ENCODE data around the gene ADIPOQ.
"Not testable (repeated sequence)": the region's sequence is repeated elsewhere in the genome, so short reads cannot be mapped to it uniquely, and the experiment has no call there.

Gene ADIPOQ

DNA sequence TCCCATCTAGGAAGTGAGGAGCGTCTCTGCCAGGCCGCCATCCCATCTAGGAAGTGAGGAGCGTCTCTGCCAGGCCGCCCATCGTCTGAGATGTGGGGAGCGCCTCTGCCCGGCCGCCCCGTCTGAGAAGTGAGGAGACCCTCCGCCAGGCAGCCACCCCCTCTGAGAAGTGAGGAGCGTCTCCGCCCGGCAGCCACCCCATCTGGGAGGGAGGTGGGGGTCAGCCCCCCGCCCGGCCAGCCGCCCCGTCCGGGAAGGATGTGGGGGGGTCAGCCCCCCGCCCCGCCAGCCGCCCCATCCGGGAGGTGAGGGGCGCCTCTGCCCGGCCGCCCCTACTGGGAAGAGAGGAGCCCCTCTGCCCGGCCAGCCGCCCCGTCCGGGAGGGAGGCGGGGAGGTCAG, 31.3 kb downstream of the ADIPOQ start:
- DNase-seq, result not testable (repeated sequence)

DNA sequence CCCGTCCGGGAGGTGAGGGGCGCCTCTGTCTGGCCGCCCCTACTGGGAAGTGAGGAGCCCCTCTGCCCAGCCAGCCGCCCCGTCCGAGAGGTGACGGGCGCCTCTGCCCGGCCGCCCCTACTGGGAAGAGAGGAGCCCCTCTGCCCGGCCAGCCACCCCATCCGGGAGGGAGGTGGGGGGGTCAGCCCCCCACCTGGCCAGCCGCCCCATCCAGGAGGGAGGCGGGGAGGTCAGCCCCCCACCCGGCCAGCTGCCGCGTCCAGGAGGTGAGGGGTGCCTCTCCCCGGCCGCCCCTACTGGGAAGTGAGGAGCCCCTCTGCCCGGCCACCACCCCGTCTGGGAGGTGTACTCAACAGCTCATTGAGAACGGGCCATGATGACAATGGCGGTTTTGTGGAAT, 31.7 kb downstream of the ADIPOQ start:
- not testable (repeated sequence) for DNase-seq

DNA sequence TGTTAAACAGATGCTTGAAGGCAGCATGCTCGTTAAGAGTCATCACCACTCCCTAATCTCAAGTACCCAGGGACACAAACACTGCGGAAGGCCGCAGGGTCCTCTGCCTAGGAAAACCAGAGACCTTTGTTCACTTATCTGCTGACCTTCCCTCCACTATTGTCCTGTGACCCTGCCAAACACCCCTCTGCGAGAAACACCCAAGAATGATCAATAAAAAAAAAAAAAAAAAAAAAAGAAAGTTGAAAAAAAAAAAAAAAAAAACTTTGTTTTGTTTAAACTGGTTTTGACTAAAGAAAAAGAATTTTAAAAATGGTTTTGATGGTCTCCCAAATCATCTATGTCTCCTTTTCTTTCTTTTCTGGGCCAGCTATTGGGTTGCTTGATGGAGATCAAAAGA, 32.3 kb downstream of the ADIPOQ start:
- not testable (repeated sequence) for DNase-seq

DNA sequence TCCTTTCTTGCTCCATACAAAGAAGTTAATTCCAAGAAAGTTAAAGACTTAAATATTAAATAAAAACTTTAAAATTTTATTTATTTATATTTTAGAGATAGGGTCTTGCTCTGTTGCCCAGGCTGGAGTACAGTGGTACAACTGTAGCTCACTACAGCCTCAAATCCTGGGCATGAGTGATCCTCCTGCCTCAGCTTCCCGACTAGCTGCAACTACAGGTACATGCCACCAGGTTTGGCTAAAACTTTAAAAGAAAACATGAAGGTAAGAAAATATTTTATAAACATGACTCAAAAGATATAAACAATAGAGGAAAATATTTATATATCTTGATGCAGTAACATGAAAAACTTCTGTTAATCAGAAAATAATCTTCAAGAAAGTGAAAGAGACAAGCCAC, 33.2 kb downstream of the ADIPOQ start:
- no peak for DNase-seq

DNA sequence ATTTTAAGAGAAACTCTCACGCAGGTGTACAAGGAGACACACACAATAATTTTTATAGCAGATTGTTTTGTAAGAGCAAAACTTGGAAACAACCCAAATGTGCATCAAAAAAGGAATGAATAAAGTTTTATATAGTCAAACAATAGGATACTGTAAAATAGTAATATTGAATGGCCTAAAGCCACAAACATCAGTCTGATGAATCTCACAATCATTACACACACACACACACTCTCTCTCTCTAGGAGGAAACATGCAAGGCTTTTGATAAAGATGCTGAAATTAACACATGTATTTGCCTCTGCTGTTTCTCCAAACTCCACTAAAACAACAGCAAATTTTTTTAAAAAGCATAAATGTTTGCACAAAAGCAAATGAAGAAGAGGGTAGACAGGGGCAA, 37.3 kb downstream of the ADIPOQ start:
- no peak for DNase-seq

DNA sequence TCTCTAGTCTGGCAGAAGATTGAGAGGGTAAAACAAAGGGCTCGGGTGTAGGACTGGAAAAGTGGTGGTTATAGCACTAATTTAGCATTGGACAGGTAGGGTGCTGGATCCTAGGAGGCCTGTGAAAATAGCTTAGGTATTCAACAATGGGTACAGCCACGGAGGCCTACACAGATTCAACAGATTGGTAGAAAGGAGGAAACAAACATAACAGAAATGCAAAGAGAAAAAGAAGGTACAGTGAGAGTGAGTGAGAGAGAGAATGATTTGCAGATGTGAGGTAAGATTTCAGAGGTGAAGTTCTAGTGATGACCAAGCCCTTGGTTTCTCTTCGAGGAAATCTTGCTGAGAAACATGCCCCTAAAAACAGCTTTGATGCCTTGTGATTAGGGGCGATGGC, 37.9 kb downstream of the ADIPOQ start:
- no peak for DNase-seq

DNA sequence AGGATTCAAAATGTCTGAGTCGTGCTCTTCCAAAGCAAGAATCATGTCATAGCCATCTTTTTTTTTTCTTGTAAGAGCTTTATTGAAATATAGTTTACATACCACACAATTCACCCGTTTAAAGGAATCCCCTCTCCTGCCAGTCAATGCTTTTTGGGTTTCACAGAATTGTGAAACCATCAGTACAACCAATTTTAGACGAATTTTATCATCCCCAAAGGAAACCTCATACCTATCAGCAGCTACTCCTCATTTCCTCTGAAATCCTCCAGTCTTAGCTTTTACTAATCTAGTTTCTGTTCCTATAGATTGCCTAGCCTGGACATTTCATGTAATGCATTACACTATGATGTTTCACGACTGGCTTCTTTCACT, 39.6 kb downstream of the ADIPOQ start:
- no peak for DNase-seq

DNA sequence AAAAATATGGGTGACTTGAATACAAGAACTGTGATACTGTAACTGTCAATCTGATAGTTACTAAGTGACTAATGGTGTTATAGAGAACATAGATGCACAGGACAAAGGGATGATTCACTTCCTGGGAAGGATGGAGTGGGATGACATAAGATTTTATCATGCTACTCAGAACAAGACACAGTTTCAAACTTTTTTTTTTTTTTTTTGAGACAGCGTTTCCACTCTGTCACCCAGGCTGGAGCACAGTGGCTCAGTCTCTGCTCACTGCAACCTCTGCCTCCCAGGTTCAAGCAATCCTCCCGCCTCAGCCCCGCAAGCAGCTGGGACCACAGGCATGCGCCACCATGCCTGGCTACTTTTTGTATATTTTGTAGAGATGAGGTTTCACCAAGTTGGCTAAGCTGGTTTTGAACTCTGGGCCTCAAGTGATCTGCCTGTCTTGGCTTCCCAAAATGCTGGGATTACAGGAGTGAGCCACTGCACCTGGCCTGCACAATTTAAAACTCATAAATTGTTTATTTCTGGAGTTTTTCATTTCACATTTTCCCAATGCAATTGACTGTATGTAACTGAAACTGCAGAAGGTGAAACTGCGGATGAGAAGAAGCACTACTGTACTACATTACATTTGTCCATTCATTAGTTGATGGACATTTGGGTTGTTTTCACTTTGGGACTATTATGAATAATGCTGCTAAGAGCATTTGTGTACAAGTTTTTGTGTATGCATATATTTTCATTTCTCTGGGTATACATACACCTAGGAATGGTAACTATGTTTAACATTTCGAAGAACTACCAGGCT, 40.6 kb downstream of the ADIPOQ start:
- no peak for DNase-seq

DNA sequence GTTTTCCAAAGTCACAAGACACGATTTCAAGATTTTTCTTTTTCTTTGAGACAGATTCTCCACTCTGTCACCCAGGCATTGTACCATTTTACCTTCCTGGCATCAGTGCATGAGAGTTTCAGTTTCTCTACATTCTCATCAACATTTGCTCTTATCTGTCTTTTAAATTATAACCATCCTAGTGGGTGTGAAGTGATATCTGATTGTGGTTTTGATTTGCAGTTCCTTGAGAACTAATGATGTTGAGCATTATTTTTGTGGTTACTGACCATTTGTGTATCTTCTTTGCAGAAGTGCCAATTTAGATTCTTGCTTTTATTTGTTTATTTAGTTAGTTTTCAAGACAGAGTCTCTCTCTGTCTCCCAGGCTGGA, 41.2 kb downstream of the ADIPOQ start:
- DNase-seq, result no peak

DNA sequence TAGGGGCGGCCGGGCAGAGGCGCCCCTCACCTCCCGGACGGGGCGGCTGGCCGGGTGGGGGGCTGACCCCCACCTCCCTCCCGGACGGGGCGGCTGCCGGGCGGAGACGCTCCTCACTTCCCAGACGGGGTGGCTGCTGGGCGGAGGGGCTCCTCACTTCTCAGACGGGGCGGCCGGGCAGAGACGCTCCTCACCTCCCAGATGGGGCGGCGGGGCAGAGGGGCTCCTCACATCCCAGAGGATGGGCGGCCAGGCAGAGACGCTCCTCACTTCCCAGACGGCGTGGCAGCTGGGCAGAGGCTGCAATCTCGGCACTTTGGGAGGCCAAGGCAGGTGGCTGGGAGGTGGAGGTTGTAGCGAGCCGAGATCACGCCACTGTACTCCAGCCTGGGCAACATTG, 42.4 kb downstream of the ADIPOQ start:
- not testable (repeated sequence) for DNase-seq

DNA sequence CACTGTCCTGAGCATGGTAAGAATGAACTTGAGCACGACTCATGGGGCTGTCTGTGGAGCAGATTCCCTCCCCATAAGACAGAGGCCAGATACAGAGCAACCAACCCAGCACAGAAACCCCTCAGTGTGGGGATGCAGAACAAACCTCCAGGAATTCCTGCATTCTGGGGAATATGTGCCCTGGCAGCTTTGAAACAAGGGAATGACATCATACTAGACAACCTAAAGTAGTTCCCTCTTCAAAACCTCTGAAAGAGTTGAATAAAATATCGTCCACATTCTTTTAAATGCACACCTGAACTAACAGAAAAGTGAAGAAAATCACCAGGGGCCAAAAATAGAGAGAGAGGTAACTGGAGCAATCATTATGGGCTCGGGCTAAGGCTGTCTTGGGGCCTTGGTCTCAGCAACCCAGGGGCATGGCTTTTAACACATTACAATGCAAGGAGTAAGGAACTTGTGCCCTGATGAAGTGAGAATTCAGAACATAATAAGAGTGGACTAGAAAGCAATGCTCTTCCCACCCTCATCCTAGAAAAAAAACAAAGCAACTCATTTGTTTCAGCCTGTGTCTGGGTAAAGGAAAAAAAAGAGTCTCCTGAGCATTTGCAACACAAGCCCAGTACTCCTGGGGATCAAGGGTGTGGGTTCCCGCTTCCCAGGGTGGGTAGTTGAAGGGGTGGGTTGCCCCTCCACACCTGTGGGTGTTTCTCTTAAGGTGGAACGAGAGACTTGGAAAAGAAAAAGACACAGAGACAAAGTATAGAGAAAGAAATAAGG, 43.9 kb downstream of the ADIPOQ start:
- no peak for DNase-seq

DNA sequence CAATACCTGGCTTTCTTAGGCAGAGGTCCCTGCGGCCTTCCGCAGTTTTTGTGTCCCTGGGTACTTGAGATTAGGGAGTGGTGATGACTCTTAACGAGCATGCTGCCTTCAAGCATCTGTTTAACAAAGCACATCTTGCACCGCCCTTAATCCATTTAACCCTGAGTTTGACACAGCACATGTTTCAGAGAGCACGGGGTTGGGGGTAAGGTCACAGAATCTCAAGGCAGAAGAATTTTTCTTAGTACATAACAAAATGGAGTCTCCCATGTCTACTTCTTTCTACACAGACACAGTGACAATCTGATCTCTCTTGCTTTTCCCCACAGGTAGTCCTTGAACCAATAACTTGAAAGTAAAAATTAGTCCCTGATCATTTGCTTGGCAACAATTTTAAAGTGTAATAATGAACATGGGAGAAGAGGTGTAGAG, 45.0 kb downstream of the ADIPOQ start:
- DNase-seq, result not testable (repeated sequence)

DNA sequence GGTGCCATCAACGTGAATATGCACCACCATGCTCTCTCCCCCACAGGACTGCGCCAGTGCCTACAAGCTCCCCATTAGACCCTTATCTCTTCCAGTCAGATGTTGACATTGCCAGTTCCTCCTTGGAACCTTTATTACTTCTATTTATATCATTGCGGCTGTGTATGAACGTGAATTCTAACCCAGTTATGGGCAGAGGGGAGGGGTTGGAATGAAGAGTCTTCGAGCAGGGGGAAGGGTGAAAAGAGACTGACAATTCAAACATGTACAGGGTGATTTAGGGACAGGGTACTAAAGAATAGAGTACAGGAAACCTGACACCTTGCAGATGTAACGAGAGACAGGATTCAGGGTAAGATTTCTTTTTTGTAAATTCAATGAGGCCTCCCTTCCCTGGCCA, 46.1 kb downstream of the ADIPOQ start:
- no peak for DNase-seq

DNA sequence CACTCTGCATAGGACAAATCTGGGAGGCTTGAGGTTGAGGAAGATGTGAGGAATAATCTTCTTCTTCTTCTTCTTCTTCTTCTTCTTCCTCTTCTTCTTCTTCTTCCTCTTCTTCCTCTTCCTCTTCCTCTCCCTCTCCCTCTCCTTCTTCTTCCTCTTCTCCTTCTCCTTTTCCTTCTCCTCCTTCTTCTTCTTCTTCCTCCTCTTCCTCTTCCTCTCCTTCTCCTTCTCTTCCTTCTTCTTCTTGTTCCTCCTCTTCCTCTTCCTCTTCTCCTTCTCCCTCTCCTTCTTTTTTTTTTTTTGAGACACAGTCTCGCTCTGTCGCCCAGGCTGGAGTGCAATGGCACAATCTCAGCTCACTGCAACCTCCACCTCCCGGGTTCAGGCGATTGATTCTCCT, 47.2 kb downstream of the ADIPOQ start:
- not testable (repeated sequence) for DNase-seq

DNA sequence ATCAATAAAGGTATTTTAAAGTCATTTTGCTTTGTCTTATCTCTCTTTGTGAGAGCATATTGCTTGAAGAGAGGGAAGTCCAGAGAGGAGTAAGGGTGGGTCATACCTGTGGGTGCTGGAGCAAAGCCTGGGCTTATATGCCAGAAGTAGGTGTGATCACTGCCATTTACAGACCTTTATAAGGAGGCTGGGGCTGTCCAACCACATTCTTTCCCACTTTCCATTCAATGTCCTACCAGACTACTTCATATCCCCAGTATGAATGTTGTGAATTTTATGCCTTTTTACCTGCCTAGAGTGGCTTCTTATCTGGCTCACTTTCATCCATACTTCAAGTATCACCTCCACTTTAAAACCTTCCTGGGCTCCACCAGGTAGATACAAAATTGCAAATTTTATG, 48.4 kb downstream of the ADIPOQ start:
- no peak for DNase-seq

DNA sequence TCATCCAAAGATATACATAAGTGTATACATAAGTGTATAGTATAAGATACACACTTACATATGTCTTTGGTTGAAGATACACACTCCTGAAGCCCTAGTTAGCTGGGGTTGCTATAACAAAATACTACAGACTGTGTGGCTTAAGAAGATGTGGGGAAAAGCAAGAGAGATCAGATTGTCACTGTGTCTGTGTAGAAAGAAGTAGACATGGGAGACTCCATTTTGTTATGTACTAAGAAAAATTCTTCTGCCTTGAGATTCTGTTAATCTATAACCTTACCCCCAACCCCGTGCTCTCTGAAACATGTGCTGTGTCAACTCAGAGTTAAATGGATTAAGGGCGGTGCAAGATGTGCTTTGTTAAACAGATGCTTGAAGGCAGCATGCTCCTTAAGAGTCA, 50.6 kb downstream of the ADIPOQ start:
- not testable (repeated sequence) for DNase-seq

DNA sequence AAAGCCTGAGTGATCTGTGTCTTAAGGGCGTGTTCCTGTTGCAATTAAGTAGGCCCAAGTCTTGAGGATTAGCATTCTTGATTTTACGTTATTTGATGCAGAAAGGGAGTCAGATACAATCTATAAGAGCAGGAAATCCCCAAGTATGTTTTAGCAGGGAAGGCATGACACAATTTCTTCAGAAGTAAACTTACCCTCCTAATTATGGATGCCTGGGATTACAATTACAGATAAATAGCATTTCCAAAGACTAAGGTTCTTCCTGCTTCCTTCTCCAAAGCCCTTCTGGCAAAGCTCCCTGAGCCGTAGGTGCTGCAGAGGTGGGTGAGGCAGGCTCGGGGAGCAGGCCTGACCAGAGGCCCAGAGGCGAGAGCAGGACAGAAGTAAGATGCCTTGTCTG, 52.9 kb downstream of the ADIPOQ start:
- DNase-seq, result no peak

DNA sequence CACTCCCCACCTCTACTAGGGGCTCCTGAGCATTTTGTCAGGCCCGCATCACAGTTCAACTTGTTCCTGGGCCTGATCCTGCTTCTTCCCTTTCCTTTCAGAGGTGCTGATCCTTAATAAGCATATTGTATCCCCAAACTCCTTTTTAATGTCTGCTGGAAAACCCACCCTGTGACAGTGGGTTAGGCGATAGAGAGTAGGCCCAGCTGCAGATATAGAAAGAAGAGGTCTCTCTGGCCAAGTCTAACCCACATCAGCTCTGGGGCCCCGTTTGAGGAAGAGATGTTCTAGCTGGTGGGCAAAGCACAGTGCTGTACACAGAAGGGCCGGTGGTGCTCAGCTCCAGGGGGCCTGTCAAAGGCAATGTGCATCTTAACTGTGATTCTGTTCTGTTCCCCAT, 53.5 kb downstream of the ADIPOQ start:
- DNase-seq, result no peak

DNA sequence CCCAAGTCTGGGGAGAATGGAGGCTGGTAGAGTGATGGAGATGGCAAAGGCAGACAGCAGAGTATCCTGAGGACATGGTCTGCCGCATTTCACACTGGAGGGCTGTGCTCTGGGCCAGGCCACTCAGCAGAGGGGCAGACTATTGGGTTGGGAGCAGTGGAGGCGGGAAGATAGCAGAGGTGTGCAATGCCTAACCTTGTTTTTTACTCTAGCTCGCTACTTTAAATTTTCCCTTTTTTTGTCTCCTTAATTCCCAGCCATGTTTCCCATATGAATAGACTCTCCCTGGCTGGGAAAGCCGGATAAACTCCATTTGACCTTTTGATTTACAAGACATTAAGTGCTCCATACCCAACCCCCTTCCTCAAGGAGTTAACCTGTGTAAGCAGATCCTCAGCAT, 54.4 kb downstream of the ADIPOQ start:
- DNase-seq, result no peak

DNA sequence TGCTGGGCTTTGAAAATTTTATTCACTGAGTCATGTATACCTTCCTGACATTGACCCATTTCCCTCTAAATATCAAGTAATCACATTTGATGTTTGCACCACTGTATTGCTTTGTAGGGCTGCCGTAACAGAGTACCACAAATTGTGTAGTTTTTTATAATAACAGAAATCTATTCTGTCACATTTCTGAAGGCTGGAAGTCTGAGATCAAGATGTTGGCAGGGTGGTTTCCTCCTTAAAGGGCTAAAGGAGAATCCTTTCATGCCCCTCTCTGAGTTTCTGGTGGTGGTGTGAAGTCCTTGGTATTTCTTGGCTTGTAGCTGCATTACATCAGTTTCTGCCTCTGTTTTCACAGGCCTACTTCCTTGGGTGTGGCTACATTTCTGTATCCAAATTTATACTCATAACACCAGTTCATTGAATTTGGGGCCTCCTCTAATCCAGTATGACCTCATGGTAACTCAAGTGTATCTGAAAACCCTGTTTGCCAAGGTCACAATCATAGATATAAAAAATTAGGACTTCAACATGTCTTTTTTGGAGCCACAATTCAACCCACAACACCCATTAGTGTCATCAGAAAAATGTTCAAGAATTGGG, 58.7 kb downstream of the ADIPOQ start:
- DNase-seq, result no peak

DNA sequence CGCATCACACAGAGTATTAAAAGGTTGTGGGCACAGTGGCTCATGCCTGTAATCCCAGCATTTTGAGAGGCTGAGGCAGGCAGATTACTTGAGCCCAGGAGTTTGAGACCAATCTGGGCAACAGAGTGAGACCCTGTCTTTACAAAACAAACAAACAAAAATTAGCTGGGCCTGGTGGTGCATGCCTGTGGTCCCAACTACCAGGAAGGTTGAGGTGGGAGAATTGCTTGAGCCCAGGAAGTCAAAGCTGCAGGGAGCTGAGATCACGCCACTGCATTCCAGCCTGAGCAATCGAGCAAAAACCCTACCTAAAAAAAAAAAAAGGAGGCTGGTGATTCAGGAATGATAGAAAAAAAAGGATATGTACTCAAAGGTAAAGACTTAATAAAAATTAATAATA, 59.6 kb downstream of the ADIPOQ start:
- no peak for DNase-seq

DNA sequence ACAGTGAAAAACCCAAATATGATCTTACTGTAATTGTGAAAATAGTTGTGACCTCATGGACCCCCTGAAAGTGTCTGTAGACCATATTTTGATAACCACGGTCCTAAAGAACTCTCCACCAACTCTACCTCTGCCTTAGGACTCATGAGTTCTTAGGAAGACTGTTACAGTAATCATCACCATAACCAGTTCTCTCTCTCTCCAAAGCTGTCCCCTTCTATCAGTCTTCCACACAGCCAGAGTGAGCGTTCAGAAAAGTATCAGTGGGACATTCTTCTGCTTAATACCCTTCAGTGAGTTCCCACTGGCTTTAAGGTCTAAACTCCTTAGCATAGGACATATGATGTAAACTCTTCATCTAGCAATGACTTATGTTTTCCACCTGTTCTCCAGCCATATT, 60.2 kb downstream of the ADIPOQ start:
- DNase-seq, result no peak

DNA sequence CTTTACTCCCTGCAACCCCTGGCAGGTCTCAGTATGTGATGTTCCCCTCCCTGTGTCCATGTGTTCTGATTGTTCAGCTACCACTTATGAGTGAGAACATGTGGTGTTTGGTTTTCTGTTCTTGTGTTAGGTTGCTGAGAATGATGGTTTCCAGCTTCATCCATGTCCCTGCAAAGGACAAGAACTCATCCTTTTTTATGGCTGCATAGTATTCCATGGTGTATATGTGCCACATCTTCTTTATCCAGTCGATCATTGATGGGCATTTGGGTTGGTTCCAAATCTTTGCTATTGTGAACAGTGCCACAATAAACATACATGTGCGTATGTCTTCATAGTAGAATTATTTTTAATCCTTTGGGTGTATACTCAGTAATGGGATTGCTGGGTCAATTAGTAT, 61.2 kb downstream of the ADIPOQ start:
- DNase-seq, result not testable (repeated sequence)

DNA sequence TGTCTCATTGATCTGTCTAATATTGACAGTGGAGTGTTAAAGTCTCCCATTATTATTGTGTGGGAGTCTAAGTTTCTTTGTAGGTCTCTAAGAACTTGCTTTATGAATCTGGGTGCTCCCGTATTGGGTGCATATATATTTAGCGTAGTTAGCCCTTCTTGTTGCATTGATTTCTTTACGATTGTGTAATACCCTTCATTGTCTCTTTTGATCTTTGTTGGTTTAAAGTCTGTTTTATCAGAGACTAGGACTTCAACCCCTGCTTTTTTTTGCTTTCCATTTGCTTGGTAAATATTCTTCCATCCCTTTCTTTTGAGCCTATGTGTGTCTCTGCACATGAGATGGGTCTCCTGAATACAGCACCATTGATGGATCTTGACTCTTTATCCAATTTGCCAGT, 64.6 kb downstream of the ADIPOQ start:
- DNase-seq, result not testable (repeated sequence)
